ENCODE data around the gene ECSIT.

ECSIT gene

GRCh38 chr19:11504502-11505031 is 24.4 kb downstream of the ECSIT start:
- Mint-ChIP-seq H3K4me1 (peaks cover 17 to 24% of the 10 kb centered on the region in 2 donors), H3K36me3 (peaks cover 15 to 38% of the 10 kb centered on the region in 2 donors), H3K4me3 (peak overlapping the region; percentile 90 to 94), H3K27ac (peak overlapping the region; percentile 99), H3K27me3 (no peaks in the 10 kb centered on the region), H3K9me3 (no peaks in the 10 kb centered on the region)
- DNase-seq (no peak), ATAC-seq (replicated peaks) (peak in 1 of 2 donors; percentile 0)

- H3K36me3 Mint-ChIP-seq, result peaks cover 22 to 50% of the 10 kb centered on the region in 2 donors
- no peak overlapping the region for H3K27ac Mint-ChIP-seq
- peaks cover 7 to 9% of the 10 kb centered on the region in 2 donors for H3K4me1 Mint-ChIP-seq
- H3K27me3 Mint-ChIP-seq, result no peaks in the 10 kb centered on the region
- no peak overlapping the region for H3K4me3 Mint-ChIP-seq
- DNase-seq (no peak), ATAC-seq (replicated peaks) (no peak)
- no peaks in the 10 kb centered on the region for H3K9me3 Mint-ChIP-seq
Observed at GRCh38 chr19:11499890-11500420, 29.0 kb downstream of the ECSIT start.

GRCh38 chr19:11499220-11499726 is 29.7 kb downstream of the ECSIT start:
- H3K36me3 Mint-ChIP-seq, result peaks cover 24 to 51% of the 10 kb centered on the region in 2 donors
- no peak overlapping the region for H3K4me3 Mint-ChIP-seq
- ATAC-seq (replicated peaks), result no peak
- no peaks in the 10 kb centered on the region for H3K27me3 Mint-ChIP-seq
- H3K4me1 Mint-ChIP-seq, result peaks cover 0 to 4% of the 10 kb centered on the region in 2 donors
- no peak overlapping the region for H3K27ac Mint-ChIP-seq
- no peak for DNase-seq
- no peaks in the 10 kb centered on the region for H3K9me3 Mint-ChIP-seq

- Mint-ChIP-seq H3K4me3 (no peak overlapping the region), H3K9me3 (no peaks in the 10 kb centered on the region), H3K27me3 (no peaks in the 10 kb centered on the region), H3K36me3 (peaks cover 30 to 57% of the 10 kb centered on the region in 2 donors), H3K27ac (no peak overlapping the region), H3K4me1 (peaks cover 0 to 4% of the 10 kb centered on the region in 2 donors)
- no peak for DNase-seq
- ATAC-seq (replicated peaks), result peak; percentile 72 to 86
Observed at GRCh38 chr19:11496391-11497163, 32.4 kb downstream of the ECSIT start.

GRCh38 chr19:11495885-11496284 is 33.0 kb downstream of the ECSIT start:
- Mint-ChIP-seq H3K27ac (no peak overlapping the region), H3K4me3 (no peak overlapping the region), H3K36me3 (peaks cover 30 to 56% of the 10 kb centered on the region in 2 donors), H3K27me3 (no peaks in the 10 kb centered on the region), H3K4me1 (peaks cover 0 to 3% of the 10 kb centered on the region in 2 donors), H3K9me3 (no peaks in the 10 kb centered on the region)
- DNase-seq (no peak), ATAC-seq (replicated peaks) (no peak)

GRCh38 chr19:11495481-11495880 is 33.5 kb downstream of the ECSIT start:
- Mint-ChIP-seq H3K36me3 (peaks cover 34 to 57% of the 10 kb centered on the region in 2 donors), H3K9me3 (no peaks in the 10 kb centered on the region), H3K27ac (no peak overlapping the region), H3K4me3 (no peak overlapping the region), H3K4me1 (peaks cover 0 to 3% of the 10 kb centered on the region in 2 donors), H3K27me3 (no peaks in the 10 kb centered on the region)
- ATAC-seq (replicated peaks), result no peak
- DNase-seq, result no peak

- no peaks in the 10 kb centered on the region for H3K27me3 Mint-ChIP-seq
- H3K4me3 Mint-ChIP-seq, result no peak overlapping the region
- peaks cover 35 to 59% of the 10 kb centered on the region in 2 donors for H3K36me3 Mint-ChIP-seq
- no peak for DNase-seq
- ATAC-seq (replicated peaks), result no peak
- H3K4me1 Mint-ChIP-seq, result peaks cover 2 to 3% of the 10 kb centered on the region in 2 donors
- H3K9me3 Mint-ChIP-seq, result no peaks in the 10 kb centered on the region
- no peak overlapping the region for H3K27ac Mint-ChIP-seq
Observed at GRCh38 chr19:11494634-11495285, 34.2 kb downstream of the ECSIT start.

GRCh38 chr19:11489378-11489777 is 39.6 kb downstream of the ECSIT start:
- H3K27me3 Mint-ChIP-seq, result peaks cover 0 to 4% of the 10 kb centered on the region in 2 donors
- ATAC-seq (replicated peaks) (no peak), DNase-seq (no peak)
- peaks cover 39 to 59% of the 10 kb centered on the region in 2 donors for H3K36me3 Mint-ChIP-seq
- H3K4me1 Mint-ChIP-seq, result peaks cover 0 to 8% of the 10 kb centered on the region in 2 donors
- H3K4me3 Mint-ChIP-seq, result no peak overlapping the region
- H3K9me3 Mint-ChIP-seq, result no peaks in the 10 kb centered on the region
- H3K27ac Mint-ChIP-seq, result no peak overlapping the region

- Mint-ChIP-seq H3K4me1 (peaks cover 6 to 20% of the 10 kb centered on the region in 2 donors), H3K4me3 (no peak overlapping the region), H3K36me3 (peaks cover 43 to 53% of the 10 kb centered on the region in 2 donors), H3K9me3 (peaks cover 0 to 1% of the 10 kb centered on the region in 2 donors), H3K27me3 (peaks cover 11 to 13% of the 10 kb centered on the region in 2 donors), H3K27ac (no peak overlapping the region)
- ATAC-seq (replicated peaks) (no peak), DNase-seq (no peak)
Observed at GRCh38 chr19:11486661-11487503, 42.1 kb downstream of the ECSIT start.

- no peak for DNase-seq
- no peak overlapping the region for H3K4me3 Mint-ChIP-seq
- no peak overlapping the region for H3K27ac Mint-ChIP-seq
Observed at GRCh38 chr19:11485245-11485837, 43.6 kb downstream of the ECSIT start.

GRCh38 chr19:11483366-11484111 is 45.4 kb downstream of the ECSIT start:
- Mint-ChIP-seq H3K4me1 (peaks cover 18 to 30% of the 10 kb centered on the region in 2 donors), H3K9me3 (peaks cover 0 to 1% of the 10 kb centered on the region in 2 donors), H3K27me3 (peaks cover 31 to 37% of the 10 kb centered on the region in 2 donors), H3K4me3 (no peak overlapping the region), H3K27ac (peak overlapping the region; percentile 51), H3K36me3 (peaks cover 28 to 29% of the 10 kb centered on the region in 2 donors)
- no peak for ATAC-seq (replicated peaks)
- no peak for DNase-seq

More at GRCh38 chr19:11485245-11485837, 43.6 kb downstream of the ECSIT start:
- Mint-ChIP-seq H3K9me3 (peaks cover 0 to 1% of the 10 kb centered on the region in 2 donors), H3K4me1 (peaks cover 11 to 29% of the 10 kb centered on the region in 2 donors), H3K27me3 (peaks cover 23% of the 10 kb centered on the region in 2 donors), H3K36me3 (peaks cover 35 to 43% of the 10 kb centered on the region in 2 donors)
- no peak for ATAC-seq (replicated peaks)

- Mint-ChIP-seq H3K4me3 (peak overlapping the region; percentile 82 to 84), H3K27ac (peak overlapping the region; percentile 91), H3K36me3 (peaks cover 25 to 26% of the 10 kb centered on the region in 2 donors), H3K9me3 (peaks cover 0 to 1% of the 10 kb centered on the region in 2 donors), H3K4me1 (peaks cover 19 to 34% of the 10 kb centered on the region in 2 donors), H3K27me3 (peaks cover 34 to 47% of the 10 kb centered on the region in 2 donors)
- ATAC-seq (replicated peaks) (peak; percentile 83 to 89), DNase-seq (peak; percentile 83)
Observed at GRCh38 chr19:11482384-11483050, 46.4 kb downstream of the ECSIT start.

All from stimulated activated naive B cell treated with anti-CD40 and anti-IgM and Interleukin-4, amounts not matched to agents 10 μg/mL and 1 μg/mL and 100 μg/mL, for 72 hours (primary cell).